Hematopoietic multipotent progenitor cell treated with erythropoietin and hydrocortisone succinate and interleukin-3 and kit ligand, for 4 days (in vitro differentiated cells): Measurements from ENCODE around the gene CCNG1.

Experiments
- DNase-seq: peaks from one replicate; pipeline ENCODE4 v3.0.0-alpha.2; 2015

CCNG1 gene

GRCh38 chr5:163437309-163438182, at the start of gene CCNG1:
TSS of gene CCNG1 (plus strand) at chr5:163437595. CDS start at chr5:163439257, 1,662 bp downstream.
- DNase-seq: peak; percentile 99

GRCh38 chr5:163395792-163396191, 41.6 kb upstream of the CCNG1 start:
- DNase-seq: no peak

GRCh38 chr5:163396818-163397340, 40.5 kb upstream of the CCNG1 start:
- DNase-seq: peak; percentile 32

- no peak for DNase-seq
These were observed 40.0 kb upstream of the CCNG1 start for GRCh38 chr5:163397354-163397753.

GRCh38 chr5:163399923-163400322, 37.5 kb upstream of the CCNG1 start:
- DNase-seq: no peak

- no peak for DNase-seq
These were observed 36.1 kb upstream of the CCNG1 start for GRCh38 chr5:163401271-163401670.

GRCh38 chr5:163402007-163402406, 35.4 kb upstream of the CCNG1 start:
- no peak for DNase-seq

- no peak for DNase-seq
These were observed 32.8 kb upstream of the CCNG1 start for GRCh38 chr5:163404364-163405173.

- peak; percentile 62 for DNase-seq
These were observed 30.2 kb upstream of the CCNG1 start for GRCh38 chr5:163407034-163407655.

- peak; percentile 86 for DNase-seq
These were observed 29.0 kb upstream of the CCNG1 start for GRCh38 chr5:163408311-163408923.

GRCh38 chr5:163409384-163409783, 28.0 kb upstream of the CCNG1 start:
- no peak for DNase-seq

- DNase-seq: no peak
These were observed 26.9 kb upstream of the CCNG1 start for GRCh38 chr5:163410505-163410904.

GRCh38 chr5:163415673-163416072, 21.7 kb upstream of the CCNG1 start:
- peak; percentile 22 for DNase-seq

- peak; percentile 66 for DNase-seq
These were observed 12.6 kb upstream of the CCNG1 start for GRCh38 chr5:163424836-163425235.

- DNase-seq: peak; percentile 89
These were observed 11.3 kb upstream of the CCNG1 start for GRCh38 chr5:163426128-163426527.

GRCh38 chr5:163432544-163432943, 4.9 kb upstream of the CCNG1 start:
- DNase-seq: no peak

GRCh38 chr5:163433271-163433670, 4.1 kb upstream of the CCNG1 start:
- DNase-seq: peak; percentile 36

- peak; percentile 78 for DNase-seq
These were observed 3.0 kb upstream of the CCNG1 start for GRCh38 chr5:163434401-163434866.

GRCh38 chr5:163436515-163436914, 880 bp upstream of the CCNG1 start:
- peak; percentile 13 for DNase-seq

GRCh38 chr5:163437011-163437308, 435 bp upstream of the CCNG1 start:
- DNase-seq: no peak

- peak; percentile 79 for DNase-seq
These were observed 1.7 kb downstream of the CCNG1 start for GRCh38 chr5:163439092-163439425.

GRCh38 chr5:163440954-163441353, 3.6 kb downstream of the CCNG1 start:
- DNase-seq: no peak

GRCh38 chr5:163444526-163444925, 7.1 kb downstream of the CCNG1 start:
- DNase-seq: no peak
